CD4-positive, alpha-beta memory T cell (primary cell): Measurements from ENCODE around the gene IFI27L1. TPM values are rescaled to one million over a fixed set of nuclear protein-coding genes. Genes with fewer than 3 reads are reported as not detected.
A peak's percentile ranks its signal among the peaks of the same experiment; 100 is the strongest.

Experiments
- CTCF ChIA-PET: fragments of 350-600 bp; sonication (Branson Sonifier 250); formaldehyde crosslinking; loops from one replicate; lab custom pipeline; 2021; ENCODE audit warnings: inconsistent platforms; ENCODE audit not compliant: partially characterized antibody; lab: Charles Lee
- POLR2A ChIA-PET: fragments of 350-600 bp; sonication (Branson Sonifier 250); formaldehyde crosslinking; loops from one replicate; lab custom pipeline; 2021; ENCODE audit not compliant: partially characterized antibody; lab: Charles Lee
- DNase-seq, 5 donors: peaks; one replicate each; pipeline versions ENCODE4 v3.0.0 to v3.0.0-alpha.2; 2020 to 2022; ENCODE audit warnings: mixed read lengths in 1 of 5
- H3K27ac ChIP-seq: one replicate; pipeline ENCODE4 v1.7.0; 2013; ENCODE audit warnings: low read depth, low read length
- H3K27me3 ChIP-seq: 2 replicates; pipeline ENCODE4 v1.7.0; 2013; ENCODE audit warnings: mild to moderate bottlenecking, low read length, moderate library complexity; ENCODE audit not compliant: insufficient read depth
- H3K36me3 ChIP-seq: 2 replicates; pipeline ENCODE4 v1.7.0; 2013; ENCODE audit warnings: mild to moderate bottlenecking, low read length, moderate library complexity; ENCODE audit not compliant: insufficient read depth
- H3K4me1 ChIP-seq: 2 replicates; pipeline ENCODE4 v1.7.0; 2013; ENCODE audit warnings: mild to moderate bottlenecking, low read length, moderate library complexity; ENCODE audit not compliant: insufficient read depth
- H3K4me3 ChIP-seq, 2 donors: one replicate each; pipeline ENCODE4 v1.7.0; 2013; ENCODE audit warnings: low read length in 2 of 2, mild to moderate bottlenecking in 1 of 2
- H3K9me3 ChIP-seq, 2 donors: one replicate each; pipeline ENCODE4 v1.7.0; 2013; ENCODE audit warnings: low read length in 2 of 2, control low read depth in 1 of 2; ENCODE audit not compliant: control insufficient read depth in 1 of 2
- H3K27ac Mint-ChIP-seq, 7 donors: one replicate each; pipeline ENCODE4 v1.8.0; 2020 to 2021; ENCODE audit warnings: mixed read lengths in 7 of 7, mild to moderate bottlenecking in 6 of 7, inconsistent platforms in 3 of 7, moderate library complexity in 3 of 7
- H3K27me3 Mint-ChIP-seq, 2 donors: one replicate each; pipeline ENCODE4 v1.8.0; 2020 to 2021; ENCODE audit warnings: mixed read lengths in 2 of 2
- H3K36me3 Mint-ChIP-seq, 2 donors: one replicate each; pipeline ENCODE4 v1.8.0; 2020 to 2021; ENCODE audit warnings: mixed read lengths in 2 of 2, inconsistent platforms in 1 of 2, mild to moderate bottlenecking in 1 of 2
- H3K4me1 Mint-ChIP-seq, 4 donors: one replicate each; pipeline ENCODE4 v1.8.0; 2020 to 2021; ENCODE audit warnings: mixed read lengths in 4 of 4, mild to moderate bottlenecking in 1 of 4
- H3K4me3 Mint-ChIP-seq, 8 donors: one replicate each; pipeline ENCODE4 v1.8.0; 2020 to 2021; ENCODE audit warnings: mixed read lengths in 8 of 8, mild to moderate bottlenecking in 7 of 8, moderate library complexity in 6 of 8, inconsistent platforms in 3 of 8
- H3K9me3 Mint-ChIP-seq, 8 donors: one replicate each; pipeline ENCODE4 v1.8.0; 2020 to 2021; ENCODE audit warnings: mixed read lengths in 8 of 8, mild to moderate bottlenecking in 5 of 8, inconsistent platforms in 3 of 8, moderate library complexity in 1 of 8
- intact Hi-C: fragments of 100-400 bp; cut with micrococcal nuclease; formaldehyde crosslinking; loops from one replicate; pipeline ENCODE4 v1.15.1; 2023
- polyA plus RNA-seq, 2 donors: library from polyadenylated mRNA; unstranded; fragments of 300-500 nt; fragmentation: Illumina TruSeq; gene quantifications; one replicate each; pipeline ENCODE4 v1.2.3, GENCODE V29; 2021
- total RNA-seq, 2 experiments: library from RNA; stranded (reverse); gene quantifications; one replicate each; pipeline ENCODE4 v1.2.3, GENCODE V29; 2021

Gene IFI27L1
- total and polyA plus RNA-seq, 4 experiments from 2014 or later: 6.3 to 8.5 (median 7.7) TPM

DNA sequence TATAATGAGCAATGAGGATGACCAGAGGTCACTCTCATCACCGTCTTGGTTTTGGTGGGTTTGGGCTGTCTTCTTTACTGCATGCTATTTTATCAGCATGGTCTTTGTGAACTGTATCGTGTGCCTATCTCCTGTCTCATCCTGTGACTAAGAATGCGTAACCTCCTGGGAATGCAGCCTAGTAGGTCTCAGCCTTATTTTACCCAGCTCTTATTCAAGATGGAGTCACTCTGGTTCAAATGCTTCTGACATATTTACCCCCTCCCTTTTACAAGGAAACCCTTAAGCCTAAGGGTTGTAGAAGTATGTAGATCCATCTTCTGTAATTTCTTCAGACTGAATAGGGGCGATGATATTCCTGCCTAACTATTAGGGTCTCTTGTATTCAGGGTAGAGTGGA lies 8.4 kb downstream of the IFI27L1 start:
- intact Hi-C loops: no loop called here
- DNase-seq: no peak
- ChIA-PET CTCF (no interaction called here), POLR2A (no interaction called here)
- Mint-ChIP-seq H3K9me3 (no peaks in the 10 kb centered on the region), H3K4me1 (no peaks in the 10 kb centered on the region), H3K36me3 (no peaks in the 10 kb centered on the region), H3K4me3 (no peak overlapping the region), H3K27me3 (no peaks in the 10 kb centered on the region), H3K27ac (no peak overlapping the region)
- Histone ChIP-seq H3K27me3 (no peaks in the 10 kb centered on the region), H3K4me3 (no peak overlapping the region), H3K9me3 (no peaks in the 10 kb centered on the region), H3K36me3 (no peaks in the 10 kb centered on the region), H3K4me1 (no peaks in the 10 kb centered on the region), H3K27ac (no peak overlapping the region)

GRCh38 chr14:94093418-94093817 lies 12.3 kb downstream of the IFI27L1 start:
- Mint-ChIP-seq H3K9me3 (no peaks in the 10 kb centered on the region), H3K4me3 (no peak overlapping the region), H3K4me1 (no peaks in the 10 kb centered on the region), H3K27me3 (no peaks in the 10 kb centered on the region), H3K27ac (no peak overlapping the region), H3K36me3 (no peaks in the 10 kb centered on the region)
- Histone ChIP-seq H3K4me3 (no peak overlapping the region), H3K27ac (no peak overlapping the region), H3K36me3 (no peaks in the 10 kb centered on the region), H3K27me3 (no peaks in the 10 kb centered on the region), H3K4me1 (no peaks in the 10 kb centered on the region), H3K9me3 (no peaks in the 10 kb centered on the region)
- POLR2A ChIA-PET: interaction anchor here (0.6 kb wide), 1 partner anchor 65 kb away, joined by 3 read pairs; no protein-coding TSS in a partner anchor
- DNase-seq: no peak
- CTCF ChIA-PET: interaction anchor here (0.8 kb wide), 1 partner anchor 13 kb away, joined by 3 read pairs; the partner anchor contains the start of genes DDX24 and IFI27L1
- intact Hi-C loops: no loop called here

GRCh38 chr14:94097091-94097490 lies 16.0 kb downstream of the IFI27L1 start:
- no peak overlapping the region for H3K27ac Mint-ChIP-seq
- H3K4me3 Mint-ChIP-seq: no peak overlapping the region
- H3K9me3 ChIP-seq: no peaks in the 10 kb centered on the region
- no peak for DNase-seq
- CTCF ChIA-PET: interaction anchor here (1.1 kb wide), 1 partner anchor 40 kb away, joined by 3 read pairs; no protein-coding TSS in a partner anchor
- H3K27me3 Mint-ChIP-seq: no peaks in the 10 kb centered on the region
- no peaks in the 10 kb centered on the region for H3K27me3 ChIP-seq
- H3K4me1 Mint-ChIP-seq: no peaks in the 10 kb centered on the region
- H3K27ac ChIP-seq: no peak overlapping the region
- no peaks in the 10 kb centered on the region for H3K36me3 ChIP-seq
- intact Hi-C loops: no loop called here
- H3K4me1 ChIP-seq: no peaks in the 10 kb centered on the region
- no peaks in the 10 kb centered on the region for H3K36me3 Mint-ChIP-seq
- no peaks in the 10 kb centered on the region for H3K9me3 Mint-ChIP-seq
- no peak overlapping the region for H3K4me3 ChIP-seq
- POLR2A ChIA-PET: interaction anchor here (1.1 kb wide), 1 partner anchor 29 kb away, joined by 3 read pairs; no protein-coding TSS in a partner anchor

- H3K27ac Mint-ChIP-seq: peak overlapping the region in 1 of 7 donors; percentile 32
- Histone ChIP-seq H3K9me3 (no peaks in the 10 kb centered on the region), H3K36me3 (no peaks in the 10 kb centered on the region), H3K27me3 (no peaks in the 10 kb centered on the region), H3K4me3 (no peak overlapping the region), H3K4me1 (no peaks in the 10 kb centered on the region), H3K27ac (no peak overlapping the region)
- H3K9me3 Mint-ChIP-seq: no peaks in the 10 kb centered on the region
- H3K4me3 Mint-ChIP-seq: no peak overlapping the region
- no peaks in the 10 kb centered on the region for H3K36me3 Mint-ChIP-seq
- ChIA-PET CTCF (no interaction called here), POLR2A (no interaction called here)
- intact Hi-C loops: no loop called here
- DNase-seq: no peak
- H3K27me3 Mint-ChIP-seq: no peaks in the 10 kb centered on the region
- H3K4me1 Mint-ChIP-seq: no peaks in the 10 kb centered on the region
Measured at GRCh38 chr14:94098326-94098992, 17.3 kb downstream of the IFI27L1 start.

- Mint-ChIP-seq H3K36me3 (no peaks in the 10 kb centered on the region), H3K4me1 (no peaks in the 10 kb centered on the region), H3K27me3 (no peaks in the 10 kb centered on the region), H3K4me3 (no peak overlapping the region), H3K9me3 (no peaks in the 10 kb centered on the region), H3K27ac (peak overlapping the region in 2 of 7 donors; percentile 5 to 32)
- ChIA-PET CTCF (no interaction called here), POLR2A (interaction anchor here (1.0 kb wide), 2 partner anchors 18 to 29 kb away, joined by 3 read pairs; partner anchors contain the start of genes DDX24 and IFI27L1)
- H3K9me3 ChIP-seq: no peaks in the 10 kb centered on the region
- no peak overlapping the region for H3K4me3 ChIP-seq
- no peaks in the 10 kb centered on the region for H3K4me1 ChIP-seq
- H3K27ac ChIP-seq: no peak overlapping the region
- H3K27me3 ChIP-seq: no peaks in the 10 kb centered on the region
- intact Hi-C loops: no loop called here
- no peak for DNase-seq
- no peaks in the 10 kb centered on the region for H3K36me3 ChIP-seq
Measured at GRCh38 chr14:94099006-94099405, 17.9 kb downstream of the IFI27L1 start.

DNA sequence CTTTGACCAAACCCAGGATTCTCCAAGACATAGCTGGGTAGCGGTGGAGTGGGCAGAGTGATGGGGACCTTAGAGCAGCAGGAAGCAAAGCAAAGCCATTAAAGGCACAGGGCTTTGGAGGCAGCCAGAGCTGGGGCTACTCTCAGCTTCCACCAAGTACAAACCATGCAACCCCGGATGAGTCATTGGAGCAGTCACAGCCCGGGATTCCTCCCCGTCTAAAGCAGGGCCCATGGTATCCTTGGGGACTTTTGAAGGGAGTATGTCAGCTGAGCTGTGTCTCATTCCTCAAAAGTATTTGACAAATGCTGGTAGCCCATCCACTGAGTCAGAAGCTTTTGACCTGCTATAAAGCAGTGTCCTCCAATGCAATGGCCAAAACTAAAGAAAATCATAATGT lies 19.7 kb downstream of the IFI27L1 start:
- H3K4me1 Mint-ChIP-seq: no peaks in the 10 kb centered on the region
- Histone ChIP-seq H3K27ac (no peak overlapping the region), H3K4me1 (no peaks in the 10 kb centered on the region), H3K27me3 (no peaks in the 10 kb centered on the region), H3K4me3 (no peak overlapping the region), H3K9me3 (no peaks in the 10 kb centered on the region), H3K36me3 (no peaks in the 10 kb centered on the region)
- no peak overlapping the region for H3K27ac Mint-ChIP-seq
- no peaks in the 10 kb centered on the region for H3K27me3 Mint-ChIP-seq
- no peaks in the 10 kb centered on the region for H3K9me3 Mint-ChIP-seq
- no peak overlapping the region for H3K4me3 Mint-ChIP-seq
- POLR2A ChIA-PET: interaction anchor here (1.3 kb wide), 1 partner anchor 14 kb away, joined by 3 read pairs; no protein-coding TSS in a partner anchor
- DNase-seq: no peak
- intact Hi-C loops: no loop called here
- CTCF ChIA-PET: no interaction called here
- H3K36me3 Mint-ChIP-seq: no peaks in the 10 kb centered on the region

DNA sequence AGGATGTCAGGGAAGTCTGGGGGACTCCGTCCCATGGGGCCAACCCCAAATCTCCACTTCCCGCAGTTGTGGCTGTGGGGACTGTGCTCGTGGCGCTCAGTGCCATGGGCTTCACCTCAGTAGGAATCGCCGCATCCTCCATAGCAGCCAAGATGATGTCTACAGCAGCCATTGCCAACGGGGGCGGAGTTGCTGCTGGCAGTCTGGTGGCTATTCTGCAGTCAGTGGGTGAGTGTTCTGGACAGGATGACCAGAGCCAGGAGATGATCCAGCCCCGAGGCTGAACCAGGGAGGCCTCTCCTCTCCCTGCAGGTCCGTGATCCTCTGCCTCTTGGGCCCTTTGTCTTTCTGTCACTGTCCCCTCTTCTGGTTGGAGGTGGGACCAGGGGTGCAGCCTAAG lies 20.6 kb downstream of the IFI27L1 start:
- ChIA-PET POLR2A (no interaction called here), CTCF (no interaction called here)
- Mint-ChIP-seq H3K27me3 (no peaks in the 10 kb centered on the region), H3K4me3 (no peak overlapping the region), H3K36me3 (no peaks in the 10 kb centered on the region), H3K9me3 (no peaks in the 10 kb centered on the region), H3K4me1 (no peaks in the 10 kb centered on the region), H3K27ac (no peak overlapping the region)
- Histone ChIP-seq H3K4me1 (no peaks in the 10 kb centered on the region), H3K27ac (no peak overlapping the region), H3K36me3 (no peaks in the 10 kb centered on the region), H3K4me3 (no peak overlapping the region), H3K9me3 (no peaks in the 10 kb centered on the region), H3K27me3 (no peaks in the 10 kb centered on the region)
- intact Hi-C loops: no loop called here
- DNase-seq: no peak
